ENCODE measurements around the gene PLXNB3. TPM values are rescaled to one million over a fixed set of nuclear protein-coding genes. Genes with fewer than 3 reads are reported as not detected.
A peak's percentile ranks its signal among the peaks of the same experiment; 100 is the strongest.

PLXNB3 gene
- total and polyA plus RNA-seq, 2 donors, result 5.9 to 25.8 TPM

DNA sequence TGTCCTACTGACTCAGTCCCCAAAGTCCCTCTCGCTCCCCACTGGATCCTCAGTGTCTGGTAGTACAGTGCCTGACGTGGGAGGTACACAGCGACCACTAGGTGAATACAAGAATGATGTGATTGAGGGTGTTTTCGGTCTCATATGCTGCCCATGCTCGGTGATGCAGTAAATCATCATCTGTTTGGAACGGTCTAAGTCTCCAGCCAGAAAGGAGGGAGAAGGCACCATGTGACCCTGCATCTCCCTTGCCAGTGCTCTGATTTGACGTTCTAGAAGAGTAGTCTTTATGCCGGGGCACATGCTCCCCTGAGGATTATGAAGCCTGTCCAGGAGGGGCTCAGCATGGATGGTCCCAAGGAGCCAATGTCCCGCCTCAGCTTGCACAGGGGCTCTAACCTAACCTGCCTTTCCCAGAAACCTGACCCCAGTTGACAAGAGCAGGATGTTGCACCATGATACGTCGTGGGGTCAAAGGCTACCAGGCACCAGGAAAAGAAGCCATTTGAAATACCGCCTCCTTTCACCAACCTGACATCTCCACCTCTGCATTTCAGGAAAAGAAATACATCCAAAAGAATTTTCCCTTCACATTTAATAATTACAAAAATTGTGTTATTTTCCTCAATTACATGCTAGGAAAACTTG, 13.8 kb upstream of the PLXNB3 start:
- no peak overlapping the region for H3K4me3 ChIP-seq (ENCODE audit: low read depth, low read length)
- WGBS, result 79% methylated on average over 12 of the region's 12 CpGs
- no peaks in the 10 kb centered on the region for H3K36me3 ChIP-seq (ENCODE audit: insufficient read depth)
- no peak for DNase-seq (ENCODE audit: extremely low spot score)
- no peaks in the 10 kb centered on the region for H3K4me1 ChIP-seq (ENCODE audit: insufficient read depth)
- no peak overlapping the region for H3K27ac ChIP-seq (ENCODE audit: low read depth)

DNA sequence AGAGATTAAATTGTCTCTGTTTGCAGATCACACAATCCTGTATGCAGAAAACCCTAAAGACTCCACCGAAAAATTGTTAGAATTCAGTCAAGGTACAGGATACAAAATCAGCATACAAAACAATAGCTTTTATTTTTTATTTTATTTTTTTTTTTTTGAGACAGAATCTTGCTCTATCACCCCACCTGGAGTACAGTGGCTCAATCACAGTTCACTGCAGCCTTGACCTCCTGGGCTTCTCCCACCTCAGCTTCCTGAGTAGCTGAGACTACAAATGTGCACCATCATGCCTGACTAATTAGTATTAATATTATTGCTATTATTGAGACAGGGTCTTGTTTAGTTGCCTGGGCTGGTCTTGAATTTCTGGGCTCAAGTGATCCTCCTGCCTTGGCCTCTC, 8.9 kb upstream of the PLXNB3 start:
- DNase-seq (ENCODE audit: extremely low spot score), result no peak
- H3K27ac ChIP-seq (ENCODE audit: low read depth), result no peak overlapping the region
- H3K4me3 ChIP-seq (ENCODE audit: low read depth, low read length), result no peak overlapping the region
- 86% methylated on average over 1 of the region's 1 CpG for WGBS
- H3K4me1 ChIP-seq (ENCODE audit: insufficient read depth), result no peaks in the 10 kb centered on the region
- H3K36me3 ChIP-seq (ENCODE audit: insufficient read depth), result no peaks in the 10 kb centered on the region

DNA sequence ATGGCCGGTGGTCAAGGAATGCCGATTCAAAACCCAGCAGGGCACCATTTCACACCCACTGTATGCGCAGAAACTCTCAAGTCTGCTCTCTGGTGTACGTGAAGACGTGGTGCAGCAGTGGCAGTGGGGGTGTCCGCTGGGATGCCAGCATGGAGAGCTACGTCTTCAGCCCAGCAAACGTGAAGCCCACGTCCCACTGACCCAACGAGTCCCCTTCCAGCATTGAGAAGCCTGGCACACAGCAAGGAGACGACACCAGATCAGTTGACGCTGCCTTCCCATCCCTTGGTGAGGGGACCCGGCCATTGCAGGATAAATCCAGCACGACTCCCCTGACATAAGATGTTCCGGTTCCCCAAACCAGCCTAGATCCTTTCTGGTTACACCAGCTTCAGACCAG, 2.2 kb upstream of the PLXNB3 start:
- H3K27ac ChIP-seq (ENCODE audit: low read depth), result no peak overlapping the region
- H3K4me3 ChIP-seq (ENCODE audit: low read depth, low read length), result no peak overlapping the region
- no peaks in the 10 kb centered on the region for H3K36me3 ChIP-seq (ENCODE audit: insufficient read depth)
- DNase-seq (ENCODE audit: extremely low spot score), result no peak
- H3K4me1 ChIP-seq (ENCODE audit: insufficient read depth), result no peaks in the 10 kb centered on the region
- WGBS, result 87% methylated on average over 15 of the region's 15 CpGs

DNA sequence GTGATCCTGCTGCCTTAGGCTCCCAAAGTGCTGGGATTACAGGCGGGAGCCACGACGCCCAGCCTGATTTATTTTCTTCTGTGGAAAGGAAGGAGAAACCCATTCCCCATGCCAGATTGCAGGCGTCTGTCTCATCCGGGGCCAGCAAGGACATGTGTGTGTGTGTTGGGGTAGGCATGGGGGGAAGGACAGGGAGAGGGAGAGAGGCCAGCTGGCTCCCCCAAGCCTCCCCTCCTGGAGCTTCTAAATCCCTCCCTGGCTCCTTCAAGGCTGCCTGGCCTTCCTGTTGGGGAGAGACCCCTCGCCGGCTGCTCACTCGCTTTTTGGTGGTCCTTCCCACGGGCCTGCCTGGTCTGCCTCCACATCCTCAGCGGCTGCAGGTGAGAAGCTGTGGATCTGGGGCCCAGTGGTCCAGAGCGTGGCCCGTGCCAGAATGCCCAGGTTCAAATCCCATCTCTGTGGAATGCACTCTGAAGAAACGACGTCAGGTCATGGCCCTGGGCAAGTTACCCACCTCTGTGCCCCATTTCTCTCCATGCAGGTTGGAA, 1.3 kb upstream of the PLXNB3 start:
- Histone ChIP-seq H3K4me1 (ENCODE audit: insufficient read depth) (no peaks in the 10 kb centered on the region), H3K27ac (ENCODE audit: low read depth) (no peak overlapping the region), H3K4me3 (ENCODE audit: low read depth, low read length) (no peak overlapping the region), H3K36me3 (ENCODE audit: insufficient read depth) (no peaks in the 10 kb centered on the region)
- 88% methylated on average over 14 of the region's 14 CpGs for WGBS
- DNase-seq (ENCODE audit: extremely low spot score), result no peak

DNA sequence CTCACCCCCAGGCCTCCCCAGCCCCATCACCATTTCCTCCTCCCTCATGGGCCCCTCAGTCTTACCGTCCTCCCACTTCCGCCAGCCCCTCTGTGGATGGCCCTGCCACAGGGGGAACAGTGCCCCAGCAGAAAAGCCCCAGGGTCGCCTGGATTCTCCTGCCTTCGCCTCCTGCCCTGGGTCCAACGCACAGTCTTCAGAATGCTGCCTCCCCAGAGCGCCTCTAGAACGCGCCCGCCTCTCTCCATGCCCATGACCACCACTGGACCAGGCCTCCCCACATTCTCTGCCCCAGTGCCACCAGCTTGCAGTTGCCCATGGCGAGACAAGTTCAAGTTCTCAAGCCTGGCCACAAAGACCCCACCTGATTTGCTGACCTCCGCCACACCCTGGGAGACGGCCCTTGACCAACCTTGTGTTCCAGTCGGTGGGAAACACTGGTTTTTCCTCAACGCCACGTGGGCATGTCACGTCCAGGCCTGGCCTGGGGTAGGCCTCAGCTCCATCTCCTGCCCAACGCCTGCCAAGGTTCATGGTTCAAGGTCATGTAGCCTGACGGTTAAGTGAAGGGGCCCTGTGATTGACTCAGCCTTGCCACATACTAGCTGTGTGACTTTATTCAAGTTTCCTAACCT, 634 bp upstream of the PLXNB3 start:
- Histone ChIP-seq H3K36me3 (ENCODE audit: insufficient read depth) (no peaks in the 10 kb centered on the region), H3K4me3 (ENCODE audit: low read depth, low read length) (no peak overlapping the region), H3K4me1 (ENCODE audit: insufficient read depth) (no peaks in the 10 kb centered on the region), H3K27ac (ENCODE audit: low read depth) (no peak overlapping the region)
- DNase-seq (ENCODE audit: extremely low spot score), result no peak
- 89% methylated on average over 18 of the region's 18 CpGs for WGBS

DNA sequence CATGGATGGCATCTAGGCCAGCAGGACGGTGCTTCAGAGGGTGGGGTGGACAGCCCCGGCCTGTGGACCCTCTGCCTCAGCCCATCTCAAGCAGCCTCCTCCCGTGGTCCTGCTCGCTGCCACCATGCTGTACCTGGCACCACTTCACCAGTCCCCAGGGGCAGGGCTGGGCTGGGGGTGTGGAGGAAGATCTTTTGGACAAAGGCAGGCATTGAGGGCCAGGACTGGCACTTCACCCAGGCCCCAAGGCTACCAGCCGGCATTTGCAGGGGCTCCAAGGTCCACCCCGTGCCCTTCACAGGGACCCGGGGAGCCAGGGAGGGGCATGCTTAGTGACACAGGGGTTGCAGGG, 713 bp downstream of the PLXNB3 start:
- DNase-seq (ENCODE audit: extremely low spot score), result no peak
- WGBS, result 58% methylated on average over 7 of the region's 7 CpGs
- H3K4me1 ChIP-seq (ENCODE audit: insufficient read depth), result no peaks in the 10 kb centered on the region
- no peak overlapping the region for H3K4me3 ChIP-seq (ENCODE audit: low read depth, low read length)
- no peaks in the 10 kb centered on the region for H3K36me3 ChIP-seq (ENCODE audit: insufficient read depth)
- peak overlapping the region; percentile 50 for H3K27ac ChIP-seq (ENCODE audit: low read depth)

DNA sequence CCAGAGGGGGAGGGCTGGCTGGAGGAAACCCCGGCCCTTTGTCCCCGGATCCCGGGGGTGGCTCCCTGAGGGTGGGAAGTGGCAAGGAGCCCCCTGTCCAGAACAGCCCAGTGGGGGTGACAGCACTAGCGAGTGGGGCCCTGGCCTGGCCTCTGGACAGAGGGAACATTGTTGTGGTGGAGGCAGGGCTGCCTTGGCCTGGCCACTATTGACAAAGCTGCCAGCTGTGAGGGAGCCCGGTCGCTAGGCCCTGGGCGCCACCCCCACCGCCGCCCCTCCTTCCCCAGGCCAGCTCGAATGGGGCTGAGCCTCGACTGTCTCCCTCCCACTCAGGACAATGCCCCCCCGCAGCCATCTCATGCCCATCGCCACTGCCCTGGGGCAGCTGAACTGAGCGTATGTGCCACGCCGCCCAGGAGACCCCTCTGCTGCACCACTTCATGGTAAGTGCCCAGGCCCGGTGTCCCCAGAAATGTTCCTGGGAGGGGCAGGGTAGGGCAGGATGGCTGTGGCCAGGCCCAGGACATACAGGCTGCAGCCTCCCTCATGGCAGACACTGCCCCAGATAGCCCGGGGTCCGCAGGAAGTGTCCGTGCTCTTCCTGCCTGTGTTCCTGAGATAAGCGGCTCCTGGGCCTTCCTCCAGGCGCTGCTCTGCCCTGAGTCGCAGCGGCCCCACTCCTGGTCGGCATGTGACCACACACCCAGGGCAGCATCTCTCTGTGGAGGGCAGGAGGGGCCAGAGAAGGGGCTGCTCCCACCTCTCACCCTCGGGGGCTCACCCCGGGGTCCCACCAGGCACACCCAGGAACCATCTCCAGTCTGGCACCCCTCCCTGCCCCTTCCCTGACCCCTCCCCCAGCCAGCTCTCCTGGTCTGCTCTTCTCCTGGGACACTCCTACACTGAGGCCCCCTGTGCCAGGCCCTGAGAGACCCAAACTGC, 1.4 kb downstream of the PLXNB3 start:
- Histone ChIP-seq H3K36me3 (ENCODE audit: insufficient read depth) (no peaks in the 10 kb centered on the region), H3K4me1 (ENCODE audit: insufficient read depth) (no peaks in the 10 kb centered on the region), H3K27ac (ENCODE audit: low read depth) (peak overlapping the region; percentile 78), H3K4me3 (ENCODE audit: low read depth, low read length) (peak overlapping the region; percentile 26)
- 28% methylated on average over 27 of the region's 27 CpGs for WGBS
- no peak for DNase-seq (ENCODE audit: extremely low spot score)

DNA sequence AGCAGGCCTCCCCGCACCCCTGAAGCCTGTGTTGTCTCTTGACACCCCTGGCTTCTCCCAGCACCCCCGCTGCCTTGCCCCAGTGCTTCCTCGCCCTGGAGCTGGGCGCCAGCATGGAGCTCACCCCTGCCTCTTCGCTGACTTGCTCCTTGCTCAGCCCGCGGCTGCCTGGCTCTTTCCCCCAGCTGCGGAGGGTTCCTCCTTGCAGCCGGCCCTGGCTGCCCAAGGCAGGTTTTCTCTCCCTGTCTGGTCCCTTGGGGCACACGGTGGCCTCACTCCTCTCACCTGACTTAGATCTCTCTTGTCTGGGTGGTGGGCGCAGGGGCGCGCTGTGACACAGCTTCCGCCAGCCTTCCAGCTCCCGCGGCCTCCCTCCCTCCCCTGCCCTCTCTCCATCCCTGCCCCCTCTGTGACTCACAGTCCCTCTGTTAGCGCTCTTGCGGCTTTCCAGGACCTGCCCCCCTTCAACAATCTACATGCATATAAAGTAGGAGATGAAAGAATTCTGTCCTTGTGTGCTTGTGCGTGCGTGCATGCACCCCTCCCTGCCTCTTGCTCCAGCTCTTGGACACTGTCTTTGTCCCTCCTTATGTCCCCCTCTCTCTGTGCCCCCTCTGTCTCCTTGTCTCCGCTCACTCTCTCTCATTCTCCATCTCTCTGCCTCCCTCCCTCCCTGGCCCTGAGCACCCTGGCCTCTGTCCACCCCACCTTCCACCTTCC, 2.2 kb downstream of the PLXNB3 start:
- Histone ChIP-seq H3K36me3 (ENCODE audit: insufficient read depth) (no peaks in the 10 kb centered on the region), H3K27ac (ENCODE audit: low read depth) (peak overlapping the region; percentile 78), H3K4me3 (ENCODE audit: low read depth, low read length) (peak overlapping the region; percentile 26), H3K4me1 (ENCODE audit: insufficient read depth) (no peaks in the 10 kb centered on the region)
- WGBS, result 11% methylated on average over 21 of the region's 21 CpGs
- no peak for DNase-seq (ENCODE audit: extremely low spot score)

DNA sequence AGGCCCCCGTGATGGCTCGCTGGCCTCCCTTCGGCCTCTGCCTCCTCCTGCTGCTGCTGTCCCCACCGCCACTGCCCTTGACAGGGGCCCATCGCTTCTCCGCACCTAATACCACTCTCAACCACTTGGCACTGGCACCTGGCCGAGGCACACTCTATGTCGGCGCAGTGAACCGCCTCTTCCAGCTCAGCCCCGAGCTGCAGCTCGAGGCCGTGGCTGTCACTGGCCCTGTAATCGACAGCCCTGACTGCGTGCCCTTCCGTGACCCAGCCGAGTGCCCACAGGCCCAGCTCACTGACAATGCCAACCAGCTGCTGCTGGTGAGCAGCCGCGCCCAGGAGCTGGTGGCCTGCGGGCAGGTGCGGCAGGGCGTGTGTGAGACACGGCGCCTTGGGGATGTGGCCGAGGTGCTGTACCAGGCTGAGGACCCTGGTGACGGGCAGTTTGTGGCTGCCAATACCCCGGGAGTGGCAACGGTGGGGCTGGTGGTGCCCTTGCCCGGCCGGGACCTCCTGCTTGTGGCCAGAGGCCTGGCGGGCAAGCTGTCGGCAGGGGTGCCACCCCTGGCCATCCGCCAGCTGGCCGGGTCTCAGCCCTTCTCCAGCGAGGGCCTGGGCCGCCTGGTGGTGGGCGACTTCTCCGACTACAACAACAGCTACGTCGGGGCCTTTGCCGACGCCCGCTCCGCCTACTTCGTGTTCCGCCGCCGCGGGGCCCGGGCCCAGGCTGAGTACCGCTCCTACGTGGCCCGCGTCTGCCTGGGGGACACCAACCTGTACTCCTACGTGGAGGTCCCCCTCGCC, 3.0 kb downstream of the PLXNB3 start:
- no peak for DNase-seq (ENCODE audit: extremely low spot score)
- 88% methylated on average over 56 of the region's 56 CpGs for WGBS
- Histone ChIP-seq H3K27ac (ENCODE audit: low read depth) (no peak overlapping the region), H3K36me3 (ENCODE audit: insufficient read depth) (no peaks in the 10 kb centered on the region), H3K4me1 (ENCODE audit: insufficient read depth) (no peaks in the 10 kb centered on the region), H3K4me3 (ENCODE audit: low read depth, low read length) (no peak overlapping the region)

DNA sequence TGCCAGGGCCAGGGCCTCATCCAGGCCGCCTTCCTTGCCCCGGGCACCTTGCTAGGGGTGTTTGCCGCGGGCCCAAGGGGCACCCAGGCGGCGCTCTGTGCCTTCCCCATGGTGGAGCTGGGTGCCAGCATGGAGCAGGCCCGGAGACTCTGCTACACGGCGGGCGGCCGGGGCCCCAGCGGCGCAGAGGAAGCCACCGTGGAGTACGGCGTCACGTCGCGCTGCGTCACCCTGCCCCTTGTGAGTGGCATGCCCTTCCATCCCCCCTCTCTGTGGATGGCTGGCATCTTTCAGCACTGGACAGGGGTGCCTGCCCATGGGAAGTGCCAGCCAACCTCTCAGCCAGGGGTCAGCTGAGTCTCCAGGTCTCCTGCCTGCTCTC, 3.6 kb downstream of the PLXNB3 start:
- Histone ChIP-seq H3K27ac (ENCODE audit: low read depth) (no peak overlapping the region), H3K4me1 (ENCODE audit: insufficient read depth) (no peaks in the 10 kb centered on the region), H3K36me3 (ENCODE audit: insufficient read depth) (no peaks in the 10 kb centered on the region), H3K4me3 (ENCODE audit: low read depth, low read length) (no peak overlapping the region)
- DNase-seq (ENCODE audit: extremely low spot score), result no peak
- WGBS, result 91% methylated on average over 20 of the region's 20 CpGs

DNA sequence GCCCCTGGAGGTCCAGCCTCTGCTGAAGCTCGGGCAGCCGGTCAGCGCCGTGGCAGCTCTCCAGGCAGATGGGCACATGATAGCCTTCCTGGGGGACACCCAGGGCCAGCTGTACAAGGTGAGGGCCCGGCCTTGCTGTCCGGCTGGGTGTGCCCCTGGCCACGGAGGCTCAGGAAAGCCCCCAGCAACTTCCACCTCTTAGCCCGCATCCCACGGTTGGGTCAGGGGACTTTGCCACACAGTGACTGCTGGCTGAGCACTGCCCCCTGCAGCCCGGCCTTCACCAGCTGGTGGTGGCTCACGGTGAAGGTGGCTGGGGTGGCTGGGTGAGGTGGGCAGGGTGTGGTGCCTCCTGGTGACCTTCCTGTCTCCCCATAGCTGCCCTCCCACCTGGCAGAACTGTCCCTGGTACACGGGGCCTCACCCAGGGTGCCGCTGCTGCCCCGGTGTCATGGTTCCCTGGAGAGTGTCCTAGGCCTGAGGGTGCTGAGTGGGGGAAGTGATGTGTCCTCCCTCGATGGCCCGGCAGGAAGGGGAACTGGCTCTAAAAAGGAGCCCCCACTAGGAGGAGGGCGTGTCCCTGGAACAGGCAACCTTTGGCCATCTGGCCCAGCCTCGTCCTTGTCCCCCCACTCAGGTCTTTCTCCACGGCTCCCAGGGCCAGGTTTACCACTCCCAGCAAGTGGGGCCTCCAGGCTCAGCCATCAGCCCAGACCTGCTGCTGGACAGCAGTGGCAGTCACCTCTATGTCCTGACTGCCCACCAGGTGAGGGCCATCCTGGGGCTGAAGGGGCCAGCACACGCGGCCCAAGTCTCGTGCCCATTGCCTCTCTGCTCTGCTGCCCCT, 4.5 kb downstream of the PLXNB3 start:
- no peak overlapping the region for H3K27ac ChIP-seq (ENCODE audit: low read depth)
- H3K4me3 ChIP-seq (ENCODE audit: low read depth, low read length), result no peak overlapping the region
- DNase-seq (ENCODE audit: extremely low spot score), result no peak
- WGBS, result 79% methylated on average over 22 of the region's 22 CpGs
- H3K36me3 ChIP-seq (ENCODE audit: insufficient read depth), result no peaks in the 10 kb centered on the region
- no peaks in the 10 kb centered on the region for H3K4me1 ChIP-seq (ENCODE audit: insufficient read depth)

All from urinary bladder (tissue), 4 donors.